NOMO-1 treated with DMSO at 0.1 percent for 48 hours (cell line): Measurements from ENCODE around the gene MROH8.

Experiments used
- DNase-seq: peaks from one replicate; lab custom pipeline; 2025; ENCODE audit not compliant: unreplicated experiment; lab: John Stamatoyannopoulos, UW

The MROH8 gene

GRCh38 chr20:37178839-37179682 lies at the start of gene MROH8, which contains the start of gene RPN2:
Gene MROH8, minus strand, starts transcription at chr20:37179548.
Gene RPN2, plus strand, starts transcription at chr20:37179330. Its CDS starts 27 bp downstream, at chr20:37179357.
- peak; percentile 96 for DNase-seq

DNA sequence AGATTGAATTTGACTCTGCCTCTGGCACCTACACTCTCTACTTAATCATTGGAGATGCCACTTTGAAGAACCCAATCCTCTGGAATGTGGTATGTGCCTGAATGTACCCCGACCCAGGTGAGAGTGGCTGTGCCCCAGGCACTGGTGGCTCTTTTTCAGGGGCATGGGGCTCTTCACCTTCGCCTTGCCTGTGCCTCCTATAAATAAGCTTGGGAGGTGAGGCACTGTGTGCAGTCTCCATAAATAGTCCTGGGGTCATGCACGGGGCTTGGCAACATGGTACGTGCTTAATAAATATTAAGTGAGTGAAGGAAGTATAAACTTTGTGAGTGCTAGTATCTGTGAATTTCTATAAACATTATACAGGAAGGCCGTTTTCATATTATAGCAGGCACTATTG lies 49.3 kb upstream of the MROH8 start:
- DNase-seq = no peak

DNA sequence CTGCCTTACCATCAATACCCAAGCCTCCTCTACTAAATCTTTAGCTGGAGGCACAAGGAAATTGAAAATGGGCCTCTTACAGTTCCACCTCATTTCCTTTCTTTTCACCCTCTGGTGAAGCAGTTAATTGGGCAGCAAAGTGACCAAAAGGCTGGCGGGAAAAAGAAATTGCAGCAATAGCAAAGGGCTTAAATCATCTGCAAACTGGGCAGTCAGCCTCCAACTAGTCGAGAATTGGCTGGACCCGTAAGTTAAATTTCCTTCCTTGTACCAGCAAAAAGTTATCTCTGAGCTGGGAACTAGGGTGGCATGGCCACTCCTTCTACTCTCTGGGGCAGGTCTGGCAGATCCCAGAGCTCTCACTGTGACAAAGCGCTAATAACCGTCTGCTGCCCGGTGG lies 48.7 kb upstream of the MROH8 start:
- DNase-seq = no peak

DNA sequence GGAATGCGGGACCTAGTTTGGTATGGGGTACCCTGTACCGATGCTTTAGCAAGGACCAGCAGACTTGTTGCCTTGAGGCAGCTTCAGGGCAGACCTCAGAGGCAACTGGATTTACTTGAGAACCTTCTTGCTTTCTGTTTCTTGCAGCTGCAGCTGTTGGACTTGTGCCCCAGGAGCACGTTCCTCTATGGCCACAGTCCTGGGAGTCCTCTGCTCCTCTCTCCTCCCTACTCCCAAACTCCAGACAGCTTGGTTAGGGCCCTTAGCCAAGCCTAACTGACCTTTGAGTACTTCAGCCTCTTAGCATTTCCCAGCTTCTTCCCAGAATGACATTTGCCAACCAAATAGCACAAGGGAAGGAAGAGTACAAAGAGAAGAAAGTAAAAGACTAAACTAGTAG lies 47.5 kb upstream of the MROH8 start:
- no peak for DNase-seq

- no peak for DNase-seq
Measured at GRCh38 chr20:37225146-37225545, 45.8 kb upstream of the MROH8 start.

DNA sequence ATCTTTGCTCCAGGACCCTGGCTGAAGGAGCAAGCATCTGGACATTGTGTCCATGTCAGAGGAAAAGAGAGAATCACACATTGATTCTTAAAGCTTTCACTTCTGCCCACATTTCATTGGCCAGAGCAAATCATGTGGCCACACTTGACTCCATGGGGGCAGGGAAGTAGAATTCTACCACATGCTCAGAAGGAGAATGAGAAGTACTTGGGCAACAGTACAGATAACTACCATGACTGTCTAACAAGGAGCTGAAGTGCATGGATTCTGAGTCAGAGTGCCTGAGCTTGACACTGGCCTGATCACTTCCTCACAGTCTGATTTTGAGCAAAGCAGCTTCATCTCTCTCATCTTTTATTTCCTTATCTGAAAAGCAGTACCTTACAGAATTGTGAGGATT lies 43.7 kb upstream of the MROH8 start:
- DNase-seq = peak; percentile 98

DNA sequence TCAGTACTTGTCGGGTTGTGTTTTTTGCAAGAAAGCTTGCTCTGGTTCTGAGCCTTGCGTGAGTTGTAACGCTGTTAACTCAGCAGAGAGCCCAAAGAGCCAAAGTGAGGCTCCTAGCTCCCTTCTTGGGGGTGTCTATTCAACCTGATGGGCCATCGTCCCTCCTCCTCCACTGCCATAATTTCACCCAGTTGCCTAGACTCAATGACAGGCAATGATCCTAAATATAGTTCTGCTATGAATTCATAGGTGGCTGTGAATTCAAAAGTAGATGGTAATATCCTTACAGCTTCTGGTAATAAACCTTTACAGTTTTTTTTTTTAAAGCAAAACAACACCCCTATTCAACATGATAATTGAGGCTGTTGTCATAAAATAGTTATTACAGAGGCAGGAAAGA lies 42.7 kb upstream of the MROH8 start:
- no peak for DNase-seq

GRCh38 chr20:37220731-37221130 lies 41.4 kb upstream of the MROH8 start:
- no peak for DNase-seq

DNA sequence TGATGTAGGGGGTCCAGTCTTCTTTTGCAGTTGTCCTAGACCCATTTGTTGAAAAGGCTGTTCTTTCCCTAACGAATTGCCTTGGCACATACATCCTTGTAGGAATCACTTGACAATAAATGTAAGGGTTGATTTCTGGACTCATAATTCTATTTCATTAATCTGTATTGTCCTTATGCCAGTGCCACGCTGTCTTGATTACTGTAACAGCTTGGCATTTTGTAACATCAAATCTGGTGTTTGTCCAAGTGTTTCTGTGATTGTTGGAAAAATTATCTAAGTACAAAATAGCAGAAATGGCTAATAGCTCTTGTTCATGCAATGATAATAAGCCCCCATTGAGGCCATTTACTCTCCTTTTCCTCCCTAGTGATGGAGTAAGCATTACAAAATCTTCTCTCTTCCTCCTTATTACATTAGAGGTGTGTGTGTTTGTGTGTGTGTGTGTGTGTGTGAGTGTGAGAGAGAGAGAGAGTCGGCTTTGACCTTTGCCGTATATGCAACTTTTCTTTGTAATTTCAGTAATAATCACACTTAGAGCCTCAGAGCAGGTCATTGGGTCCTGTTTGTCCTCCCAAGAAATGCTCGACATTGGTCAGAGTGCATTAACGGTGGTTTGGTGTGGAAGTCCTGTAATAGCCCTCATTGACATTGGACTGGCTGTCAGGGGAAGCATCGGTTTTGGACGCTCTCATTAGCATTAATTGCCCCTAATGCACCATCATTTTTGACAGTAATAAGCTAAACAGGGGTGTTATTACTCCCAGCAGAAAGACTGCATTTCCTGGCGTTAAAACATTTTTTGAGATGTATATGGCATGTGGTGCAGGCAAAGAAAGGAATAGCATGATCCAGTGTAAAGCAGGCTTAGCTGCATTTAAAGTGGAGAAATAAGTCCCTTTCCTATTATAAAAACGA lies 40.7 kb upstream of the MROH8 start:
- no peak for DNase-seq

- no peak for DNase-seq
Measured at GRCh38 chr20:37218976-37219375, 39.6 kb upstream of the MROH8 start.

DNA sequence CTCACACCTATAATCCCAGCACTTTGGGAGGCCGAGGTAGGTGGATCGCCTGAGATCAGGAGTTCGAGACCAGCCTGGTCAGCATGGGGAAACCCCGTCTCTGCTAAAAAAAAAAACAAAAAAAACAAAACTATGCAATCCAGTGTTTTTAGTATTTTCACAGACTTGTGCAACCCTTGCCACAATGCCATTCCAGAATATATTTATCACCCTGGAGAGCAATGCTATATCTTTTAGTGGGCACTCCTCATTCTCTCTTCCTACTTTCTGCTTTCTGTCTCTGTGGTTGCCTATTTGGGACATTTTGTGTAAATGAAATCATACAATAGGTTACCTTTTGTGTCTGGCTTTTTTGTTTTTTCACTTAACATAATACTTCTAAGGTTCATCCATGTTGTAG lies 39.1 kb upstream of the MROH8 start:
- no peak for DNase-seq

DNA sequence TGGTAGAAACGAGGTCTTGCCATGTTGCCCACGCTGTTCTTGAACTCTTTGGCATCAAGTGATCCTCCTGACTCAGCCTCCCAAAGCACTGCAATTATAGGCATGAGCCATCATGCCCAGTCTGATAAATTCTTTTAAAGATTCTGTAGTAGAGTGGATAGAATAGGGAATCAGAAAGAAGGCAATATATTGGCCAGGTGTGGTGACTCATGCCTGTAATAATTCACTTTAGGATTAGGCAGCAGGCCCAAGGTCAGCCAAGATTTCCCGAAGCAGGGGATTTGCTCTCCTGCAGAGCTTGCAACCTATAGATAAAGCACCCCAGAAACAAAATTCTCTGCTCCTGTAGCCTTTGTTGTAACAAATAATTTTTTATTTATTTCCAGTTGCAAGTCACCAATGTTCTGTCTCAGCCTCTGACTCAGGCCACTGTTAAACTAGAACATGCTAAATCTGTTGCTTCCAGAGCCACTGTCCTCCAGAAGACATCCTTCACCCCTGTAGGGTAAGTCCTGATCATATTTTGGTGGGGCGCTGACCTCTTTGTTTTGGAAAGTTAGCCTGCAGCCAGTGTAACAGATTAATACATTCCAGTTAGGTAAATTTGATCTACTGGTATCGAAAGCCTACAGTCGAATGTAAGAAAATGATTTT lies 30.4 kb upstream of the MROH8 start:
- DNase-seq = no peak

DNA sequence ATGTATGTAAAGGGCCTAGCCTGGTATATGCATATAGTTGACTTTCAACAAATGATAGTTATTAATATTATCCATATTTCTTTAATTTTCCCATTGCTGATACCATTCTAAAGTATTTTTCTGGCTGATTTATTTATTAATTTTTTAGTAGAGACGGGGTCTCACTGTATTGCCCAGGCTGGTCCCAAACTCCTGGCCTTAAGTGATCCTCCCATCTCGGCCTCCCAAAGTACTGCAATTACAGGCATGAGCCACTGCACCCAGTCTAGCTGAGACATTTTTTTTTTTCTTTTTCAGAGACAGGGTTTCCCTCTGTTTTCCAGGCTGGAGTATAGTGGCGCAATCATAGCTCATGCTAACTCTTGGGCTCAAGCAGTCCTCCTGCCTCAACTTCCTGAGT lies 29.8 kb upstream of the MROH8 start:
- DNase-seq = no peak

- no peak for DNase-seq
Measured at GRCh38 chr20:37207171-37207570, 27.8 kb upstream of the MROH8 start.

DNA sequence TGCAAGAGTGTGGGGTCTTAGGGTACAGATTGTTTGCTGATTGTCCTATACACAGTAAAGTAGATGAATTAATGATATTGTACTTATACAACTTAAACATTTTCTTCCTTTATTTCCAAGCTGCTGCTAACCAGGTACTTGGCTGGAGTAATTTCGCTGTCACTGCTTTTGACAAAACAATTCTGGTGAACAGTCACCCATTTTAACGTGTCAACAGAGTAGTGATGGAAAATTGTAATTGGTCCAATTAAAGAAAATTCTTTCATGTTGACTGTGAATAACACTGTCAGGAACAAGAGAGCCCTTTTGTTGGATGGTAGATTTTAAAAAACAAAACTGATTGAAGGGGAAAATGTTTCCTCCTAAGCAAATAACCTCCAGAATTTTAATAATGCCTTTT lies 26.4 kb upstream of the MROH8 start:
- no peak for DNase-seq

DNA sequence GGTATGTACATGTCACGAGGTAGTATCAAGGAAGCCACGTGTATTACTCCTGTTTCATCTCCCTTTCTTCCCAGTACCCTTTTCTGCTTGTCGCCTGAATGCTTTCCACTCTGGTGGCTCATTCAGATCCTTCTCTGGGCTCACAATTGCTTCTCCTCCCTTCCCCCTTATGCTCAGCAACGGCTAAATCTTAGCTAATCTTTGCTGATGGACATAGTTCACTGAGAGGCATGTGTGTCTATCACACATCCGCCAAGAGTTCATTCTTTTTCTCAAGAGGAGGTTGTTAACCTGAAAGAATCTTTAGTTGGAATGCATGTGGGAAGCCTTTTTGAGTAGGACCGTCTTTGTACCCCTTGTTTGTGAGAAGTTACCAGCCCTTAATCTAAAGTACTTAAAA lies 25.8 kb upstream of the MROH8 start:
- no peak for DNase-seq

- no peak for DNase-seq
Measured at GRCh38 chr20:37204056-37204455, 24.7 kb upstream of the MROH8 start.

- DNase-seq = peak; percentile 14
Measured at GRCh38 chr20:37202267-37202943, 23.1 kb upstream of the MROH8 start.

DNA sequence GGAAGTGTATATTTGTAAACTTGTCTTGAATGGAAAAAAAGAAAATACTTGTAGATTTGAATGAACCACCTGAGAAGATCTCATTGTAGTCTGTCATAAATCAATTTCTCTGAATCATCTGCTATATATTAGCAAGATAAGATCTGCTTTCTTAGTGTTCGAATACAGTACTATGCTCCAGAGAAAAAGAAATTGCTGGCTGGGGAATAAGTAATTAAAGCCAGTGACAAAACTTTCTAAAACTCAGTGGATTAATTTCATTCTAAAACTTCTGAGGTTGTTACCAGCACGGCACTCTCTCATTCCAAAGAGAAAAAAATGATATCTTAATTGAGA lies 22.4 kb upstream of the MROH8 start:
- DNase-seq = no peak

GRCh38 chr20:37200926-37201826 lies 21.8 kb upstream of the MROH8 start:
- no peak for DNase-seq
